Stimulated activated CD8-positive, alpha-beta memory T cell treated with anti-CD3 and anti-CD28 coated beads, Interleukin-15, amount 100 ng/mL, for 24 hours (primary cell): ENCODE data around the gene SLC7A14.

Source experiments
- DNase-seq: peaks from one replicate; pipeline ENCODE4 v3.0.0-alpha.2; 2020; ENCODE audit warnings: low read depth

SLC7A14 gene

GRCh38 chr3:170585937-170586310 is at the start of gene SLC7A14:
TSS of gene SLC7A14 (minus strand) at chr3:170586075. CDS start at chr3:170526936, 59,139 bp downstream.
- no peak for DNase-seq

- no peak for DNase-seq
These were observed 49.5 kb upstream of the SLC7A14 start for GRCh38 chr3:170635385-170635735.

GRCh38 chr3:170634663-170635384 is 48.9 kb upstream of the SLC7A14 start:
- no peak for DNase-seq

- no peak for DNase-seq
These were observed 47.7 kb upstream of the SLC7A14 start for GRCh38 chr3:170633573-170633972.

DNA sequence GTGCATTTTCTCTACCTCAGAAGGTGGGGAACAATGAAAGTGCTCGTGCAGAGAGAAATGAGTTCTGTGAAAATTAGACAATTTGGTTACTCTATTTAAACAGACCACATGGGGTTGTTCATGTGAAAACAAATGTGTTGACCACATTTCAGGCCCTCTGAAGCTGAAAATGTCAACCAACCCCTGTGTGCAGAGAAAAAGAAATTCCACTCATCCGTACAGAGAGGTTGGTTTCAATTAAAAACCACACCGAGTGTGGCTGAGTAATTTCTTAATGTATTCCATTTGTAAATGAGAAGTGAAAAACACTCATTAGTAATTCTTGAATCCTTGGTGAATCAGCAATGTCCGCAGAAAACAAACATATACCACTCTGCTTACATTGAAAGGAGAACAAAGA is 46.9 kb upstream of the SLC7A14 start:
- no peak for DNase-seq

DNA sequence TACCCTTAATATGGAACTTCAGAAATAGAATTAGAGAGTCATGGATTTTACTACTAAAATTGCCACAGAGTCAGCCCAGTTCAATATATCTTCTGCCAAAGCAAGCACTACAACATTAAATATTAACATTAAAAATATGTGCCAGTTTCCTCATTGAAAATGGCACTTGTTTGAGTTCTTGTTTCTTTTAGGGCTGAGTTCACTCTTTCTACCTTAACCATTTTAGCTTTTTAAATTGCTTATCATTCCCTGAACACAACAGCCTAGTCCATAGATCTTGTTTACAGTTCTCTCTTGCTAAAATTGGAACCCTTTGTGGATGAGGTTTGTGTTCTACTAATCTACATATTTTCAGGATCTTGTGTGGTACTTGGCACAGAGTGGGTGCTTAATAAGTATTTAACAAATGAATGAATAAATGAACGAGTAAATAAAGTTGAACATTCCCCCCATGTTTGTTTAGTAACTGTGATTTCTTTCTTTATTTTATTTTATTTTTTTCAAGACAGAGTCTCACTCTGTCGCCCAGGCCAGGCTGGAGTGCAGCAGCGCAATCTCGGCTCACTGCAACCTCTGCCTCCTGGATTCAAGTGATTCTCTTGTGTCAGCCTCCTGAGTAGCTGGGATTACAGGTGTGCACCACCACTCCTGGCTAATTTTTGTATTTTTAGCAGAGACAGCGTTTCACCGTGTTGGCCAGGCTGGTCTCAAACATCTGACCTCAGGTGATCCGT is 46.0 kb upstream of the SLC7A14 start:
- no peak for DNase-seq

DNA sequence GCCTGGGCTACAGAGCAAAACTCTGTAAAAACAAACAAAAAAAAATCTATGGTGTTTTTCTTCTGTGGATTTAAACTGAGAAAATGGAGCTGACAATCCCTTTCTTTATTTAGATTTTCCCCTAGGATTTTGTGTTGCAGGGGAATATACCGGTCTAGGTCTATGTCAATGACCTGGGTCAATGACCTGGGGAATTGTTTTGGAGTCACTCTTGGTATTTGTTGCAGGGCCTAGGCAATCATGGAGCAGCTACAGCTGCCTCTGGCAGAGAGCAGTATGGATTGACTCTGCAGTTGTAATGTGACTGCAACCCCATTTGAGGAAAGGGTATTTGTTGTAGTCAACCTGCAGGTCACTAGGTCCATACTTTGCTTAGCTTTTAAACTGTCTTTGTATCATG is 37.6 kb upstream of the SLC7A14 start:
- DNase-seq: no peak

- no peak for DNase-seq
These were observed 36.7 kb upstream of the SLC7A14 start for GRCh38 chr3:170622369-170623159.

DNA sequence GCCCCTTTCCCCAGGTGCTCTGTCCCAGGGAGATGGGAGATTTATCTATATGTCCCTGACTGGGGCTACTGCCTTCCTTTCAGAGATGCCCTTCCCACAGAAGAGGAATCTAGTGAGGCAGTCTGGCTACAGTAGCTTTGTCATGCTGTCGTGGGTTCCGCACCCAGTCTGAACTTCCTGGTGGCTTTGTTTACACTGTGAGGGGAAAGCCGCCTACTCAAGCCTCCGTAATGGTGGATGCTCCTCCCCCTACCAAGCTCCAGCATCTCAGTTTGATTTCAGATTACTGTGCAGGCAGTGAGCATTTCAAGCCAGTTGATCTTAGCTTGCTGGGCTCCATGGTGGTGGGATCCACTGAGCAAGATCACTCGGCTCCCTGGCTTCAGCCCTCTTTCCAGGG is 35.4 kb upstream of the SLC7A14 start:
- DNase-seq: no peak

DNA sequence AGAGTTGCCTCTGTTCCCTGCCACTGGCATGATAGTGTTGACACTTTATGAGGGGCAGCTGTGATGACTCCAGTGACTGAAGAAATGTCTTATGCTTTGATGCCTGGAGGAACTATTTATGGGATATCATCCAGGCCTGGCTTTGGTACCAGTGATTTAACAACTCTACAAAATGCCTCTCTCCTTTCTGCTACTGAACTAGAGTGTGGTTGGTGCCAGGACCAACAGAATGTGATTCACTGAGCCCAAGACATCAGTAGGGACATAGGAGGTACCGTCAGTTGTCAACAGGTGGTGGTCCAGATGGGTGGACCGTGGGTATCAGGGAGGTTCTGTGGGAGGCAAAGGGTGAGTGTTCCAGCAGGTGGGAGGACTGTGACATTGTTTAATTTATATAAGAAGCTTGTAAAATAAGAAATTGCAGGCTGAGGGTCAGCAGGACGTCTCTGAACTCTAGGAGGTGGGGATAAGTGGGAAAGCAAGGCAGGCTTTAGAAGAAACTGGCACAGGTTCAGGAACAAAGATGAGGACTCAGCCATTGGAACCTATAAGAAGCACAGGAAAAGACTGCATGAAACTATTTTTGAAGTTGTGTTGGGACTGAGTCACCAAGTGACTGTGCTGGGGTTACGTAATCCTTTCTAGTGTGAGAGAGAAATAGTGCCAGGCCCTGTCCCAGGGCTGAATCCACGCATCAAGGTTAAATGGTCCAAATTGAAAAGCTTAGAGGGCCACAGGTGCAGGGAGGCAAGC is 28.5 kb upstream of the SLC7A14 start:
- no peak for DNase-seq

DNA sequence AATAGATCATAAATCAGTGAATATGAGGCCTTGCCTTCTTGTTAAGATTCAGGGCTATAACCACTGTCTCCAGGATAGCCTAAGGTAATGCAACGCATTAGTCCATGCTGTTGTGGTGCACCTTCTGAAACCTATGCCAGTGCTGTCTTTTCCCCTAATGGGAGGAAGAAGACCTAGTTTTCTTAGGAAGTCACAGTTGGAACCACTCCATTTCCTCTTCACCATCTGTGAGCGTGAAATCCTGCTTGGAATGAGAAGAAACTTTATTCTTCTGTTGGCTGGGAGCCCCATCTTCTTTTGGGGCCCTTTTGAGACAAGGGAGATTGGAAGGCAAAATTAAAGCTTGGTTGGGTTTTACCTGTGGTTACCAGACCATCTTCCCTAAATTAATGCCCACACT is 25.9 kb upstream of the SLC7A14 start:
- DNase-seq: no peak

- no peak for DNase-seq
These were observed 24.5 kb upstream of the SLC7A14 start for GRCh38 chr3:170610321-170610884.

DNA sequence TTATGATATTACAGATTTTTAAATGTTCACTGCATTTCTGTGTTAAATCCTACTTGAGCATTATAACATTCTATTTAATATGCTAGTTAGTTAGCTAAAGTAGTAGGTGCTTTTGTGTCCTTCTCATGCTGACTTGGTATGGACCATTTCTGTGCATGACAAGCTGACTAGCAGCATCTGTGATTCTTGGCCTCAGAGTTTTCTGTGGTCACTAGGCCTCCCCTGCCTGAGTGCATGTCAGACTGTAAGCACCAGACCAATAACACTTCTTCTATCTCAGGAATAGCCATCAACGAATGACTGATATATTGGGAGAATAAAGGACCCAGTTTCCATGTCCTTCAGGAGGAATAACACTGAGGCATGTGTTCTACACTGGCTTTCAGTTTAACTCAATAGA is 22.6 kb upstream of the SLC7A14 start:
- no peak for DNase-seq

DNA sequence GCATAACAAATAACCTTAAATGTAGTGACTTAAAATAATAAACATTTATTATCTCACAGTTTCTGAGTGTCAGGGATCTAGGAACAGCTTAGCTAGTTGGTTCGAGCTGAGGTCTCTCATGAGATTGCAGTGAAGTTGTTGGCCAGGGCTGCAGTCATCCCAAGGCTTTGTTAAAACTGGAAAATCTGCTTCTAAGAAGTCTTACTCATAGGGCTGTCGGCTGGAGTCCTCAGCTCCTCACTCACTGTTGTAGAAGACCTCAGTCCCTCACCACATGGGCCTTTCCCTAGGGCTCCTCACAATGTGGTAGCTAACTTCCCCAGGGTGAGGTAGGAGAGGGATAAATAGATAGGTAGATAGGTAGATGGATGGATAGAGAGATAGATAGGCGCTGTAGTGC is 20.8 kb upstream of the SLC7A14 start:
- no peak for DNase-seq

GRCh38 chr3:170605490-170605889 is 19.6 kb upstream of the SLC7A14 start:
- no peak for DNase-seq

DNA sequence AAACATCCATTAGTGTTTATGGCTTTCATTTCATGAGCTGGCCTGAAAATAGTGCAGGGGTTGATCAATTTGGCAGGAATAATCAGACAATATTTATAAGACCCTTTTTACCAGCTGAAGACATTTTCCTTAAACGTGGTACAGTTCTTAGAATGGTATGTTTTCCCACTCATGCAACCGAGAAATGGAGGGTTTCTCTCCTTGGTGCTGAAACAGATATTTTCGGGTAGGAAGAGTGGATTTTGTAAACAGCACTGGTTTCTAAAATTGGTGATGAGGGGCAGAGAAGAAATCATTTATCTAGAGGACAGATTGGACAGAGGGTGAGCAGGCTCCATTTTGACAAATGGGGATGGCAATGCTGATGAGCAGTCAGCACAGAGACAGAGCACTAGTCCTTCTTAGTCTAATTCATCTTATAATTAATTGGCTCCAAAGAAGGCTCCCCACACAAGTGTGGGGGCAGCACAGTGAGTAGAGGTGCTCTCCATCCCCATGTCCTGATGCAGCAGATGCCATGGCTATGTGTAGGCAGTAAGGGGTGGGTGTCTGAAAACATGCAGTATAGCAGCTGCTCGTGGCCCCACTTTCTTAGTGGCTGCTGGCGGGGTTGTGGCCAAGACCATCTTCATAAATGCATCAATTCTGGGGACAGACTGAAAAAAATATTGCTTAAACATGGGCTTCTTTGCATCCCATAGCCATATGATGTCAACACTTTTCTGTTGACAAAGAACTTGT is 18.1 kb upstream of the SLC7A14 start:
- DNase-seq: no peak

DNA sequence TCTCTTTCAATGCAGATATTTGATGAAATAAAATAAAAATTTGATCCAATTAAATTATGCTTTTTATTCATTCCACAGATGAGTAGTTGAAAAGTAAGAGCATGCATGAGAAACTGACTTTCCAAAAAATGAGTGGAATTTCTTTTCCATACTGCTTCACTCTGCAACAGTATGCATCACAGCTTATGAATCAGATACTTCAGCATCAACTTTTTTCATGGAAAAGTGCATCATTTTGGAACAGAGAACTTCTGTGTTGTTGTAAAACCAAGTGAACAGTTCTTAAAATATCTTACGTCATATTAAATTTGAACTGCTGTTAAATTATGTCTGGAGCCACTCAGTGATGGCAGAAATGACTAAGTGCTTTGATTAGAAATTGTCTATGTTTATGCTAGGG is 16.7 kb upstream of the SLC7A14 start:
- DNase-seq: no peak

DNA sequence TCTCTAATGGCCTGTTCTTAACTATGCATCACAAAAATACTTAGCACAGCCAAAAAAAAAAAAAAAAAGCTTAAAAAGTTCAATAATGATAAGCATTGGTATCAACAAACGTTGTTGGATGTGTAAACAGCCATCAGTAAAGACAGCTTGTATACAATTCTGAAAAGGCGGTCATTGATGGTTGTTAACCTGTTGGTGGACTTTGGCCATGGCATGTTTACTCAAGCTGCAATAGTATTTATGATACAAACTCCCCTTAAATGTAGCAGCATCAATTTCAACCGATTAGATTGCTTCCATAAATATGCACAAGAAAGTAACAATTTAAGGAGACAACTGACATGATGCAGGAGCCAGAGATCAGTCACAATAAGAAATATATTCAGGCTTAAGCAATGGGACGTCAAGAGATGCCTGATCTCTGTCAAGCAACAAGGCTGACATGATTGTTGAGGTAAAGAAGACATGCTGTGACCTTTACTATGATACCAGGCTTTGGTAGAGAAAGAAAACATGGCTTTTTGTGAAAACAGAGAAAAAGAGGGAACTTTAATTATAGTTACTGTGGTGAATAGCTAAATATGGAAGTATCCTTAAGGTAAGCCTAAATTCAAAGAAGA is 14.2 kb upstream of the SLC7A14 start:
- DNase-seq: no peak

GRCh38 chr3:170599091-170599490 is 13.2 kb upstream of the SLC7A14 start:
- DNase-seq: no peak

GRCh38 chr3:170598091-170598502 is 12.2 kb upstream of the SLC7A14 start:
- DNase-seq: no peak

DNA sequence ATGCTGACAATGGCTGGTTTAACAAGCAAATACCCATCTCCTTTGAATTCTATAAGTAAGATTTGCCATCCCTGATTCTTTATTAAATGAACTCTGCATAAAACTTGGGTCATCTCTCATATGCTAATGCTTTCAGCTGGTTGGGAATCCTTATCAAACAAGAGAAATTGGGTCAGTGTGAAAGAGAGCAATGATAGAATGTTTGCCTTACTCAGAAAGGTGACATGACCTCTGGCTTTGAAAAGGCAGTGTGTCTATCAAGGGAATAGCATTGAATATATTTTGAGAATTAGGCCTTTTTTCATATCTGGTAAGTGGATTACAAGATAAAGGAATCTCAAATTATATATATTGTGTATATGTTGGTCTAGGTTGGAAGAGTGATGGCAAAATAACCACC is 8.7 kb upstream of the SLC7A14 start:
- DNase-seq: no peak
